ENCODE measurements around the gene NUP107.
A peak's percentile ranks its signal among the peaks of the same experiment; 100 is the strongest.

Gene NUP107

DNA sequence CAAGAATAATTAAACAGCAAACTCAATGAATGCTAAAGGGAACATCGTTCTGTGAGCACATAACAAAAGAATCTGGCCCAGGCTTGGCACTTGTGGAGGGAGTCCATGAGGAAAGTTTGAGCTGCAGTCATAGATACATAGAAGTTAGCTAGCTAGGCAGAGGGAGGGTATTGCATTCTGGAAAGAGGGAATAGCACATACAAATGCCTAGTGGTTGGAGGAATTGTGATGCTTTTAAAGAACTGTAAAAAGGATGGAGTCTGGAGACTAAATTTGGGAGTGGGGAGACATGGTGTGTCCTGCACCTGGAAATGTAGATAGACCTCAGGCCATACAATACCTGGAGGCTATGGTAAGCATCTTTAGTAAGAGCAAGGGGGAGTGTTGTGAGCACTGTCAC is 83.2 kb downstream of the NUP107 start:
- ATAC-seq, result no peak
- TF ChIP-seq ZFP30 (CRISPR knock-in tag; IDR thresholded peaks at IDR 0.05) (no peak), ZNF8 (CRISPR knock-in tag; IDR thresholded peaks at IDR 0.05) (no peak)

GRCh38 chr12:68771223-68771925 is 84.6 kb downstream of the NUP107 start:
- no peak for TF ChIP-seq ZFP30 (CRISPR knock-in tag; IDR thresholded peaks at IDR 0.05)
- TF ChIP-seq, protein P1, sequence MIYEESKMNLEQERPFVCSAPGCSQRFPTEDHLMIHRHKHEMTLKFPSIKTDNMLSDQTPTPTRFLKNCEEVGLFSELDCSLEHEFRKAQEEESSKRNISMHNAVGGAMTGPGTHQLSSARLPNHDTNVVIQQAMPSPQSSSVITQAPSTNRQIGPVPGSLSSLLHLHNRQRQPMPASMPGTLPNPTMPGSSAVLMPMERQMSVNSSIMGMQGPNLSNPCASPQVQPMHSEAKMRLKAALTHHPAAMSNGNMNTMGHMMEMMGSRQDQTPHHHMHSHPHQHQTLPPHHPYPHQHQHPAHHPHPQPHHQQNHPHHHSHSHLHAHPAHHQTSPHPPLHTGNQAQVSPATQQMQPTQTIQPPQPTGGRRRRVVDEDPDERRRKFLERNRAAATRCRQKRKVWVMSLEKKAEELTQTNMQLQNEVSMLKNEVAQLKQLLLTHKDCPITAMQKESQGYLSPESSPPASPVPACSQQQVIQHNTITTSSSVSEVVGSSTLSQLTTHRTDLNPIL (CRISPR knock-in tag; IDR thresholded peaks at IDR 0.05; ENCODE audit: low read depth), result no peak
- no peak for TF ChIP-seq GLIS3 (CRISPR knock-in tag; IDR thresholded peaks at IDR 0.05)
- TF ChIP-seq ZNF70 (CRISPR knock-in tag; IDR thresholded peaks at IDR 0.05), result no peak
- peak; percentile 68; the same call in 1 of the 2 replicates for TF ChIP-seq TCF4 (CRISPR knock-in tag; IDR thresholded peaks at IDR 0.05; ENCODE audit: borderline replicate concordance)
- TF ChIP-seq ZFP3 (CRISPR knock-in tag; IDR thresholded peaks at IDR 0.05), result peak; percentile 75
- no peak for ATAC-seq

DNA sequence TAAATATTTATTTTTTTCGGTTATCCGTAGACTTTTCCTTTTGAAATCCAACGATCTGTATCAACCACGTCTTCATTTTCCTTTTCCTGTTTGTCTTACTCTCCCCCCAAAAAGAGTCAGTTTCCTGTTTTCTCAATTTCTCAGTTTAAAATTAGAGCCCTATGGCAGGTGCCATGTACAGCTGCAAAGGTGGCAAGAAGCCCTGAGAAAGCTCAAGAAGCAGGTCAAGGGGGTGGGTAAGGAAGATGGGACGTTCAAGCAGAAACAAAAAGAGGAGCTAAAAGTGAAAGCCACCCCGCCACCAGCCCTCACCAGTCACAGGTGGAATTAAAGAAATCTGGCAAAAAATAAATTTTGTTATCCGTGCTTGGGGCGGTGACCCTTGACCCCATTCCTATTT is 85.9 kb downstream of the NUP107 start:
- TF ChIP-seq TOX (CRISPR knock-in tag; IDR thresholded peaks at IDR 0.05; ENCODE audit: borderline replicate concordance) (no peak), ESRRG (CRISPR knock-in tag; IDR thresholded peaks at IDR 0.05) (no peak), RARB (CRISPR knock-in tag; IDR thresholded peaks at IDR 0.05) (no peak), ZNF70 (CRISPR knock-in tag; IDR thresholded peaks at IDR 0.05) (no peak), ARNTL (CRISPR knock-in tag; IDR thresholded peaks at IDR 0.05; ENCODE audit: borderline replicate concordance, low read depth) (no peak), BACH2 (CRISPR knock-in tag; IDR thresholded peaks at IDR 0.05; ENCODE audit: borderline replicate concordance) (no peak), PPARA (CRISPR knock-in tag; IDR thresholded peaks at IDR 0.05; ENCODE audit: borderline replicate concordance) (no peak), CSDC2 (CRISPR knock-in tag; IDR thresholded peaks at IDR 0.05) (no peak), ZFP3 (CRISPR knock-in tag; IDR thresholded peaks at IDR 0.05) (no peak)
- ATAC-seq, result no peak

- ATAC-seq, result no peak
- TF ChIP-seq BACH2 (CRISPR knock-in tag; IDR thresholded peaks at IDR 0.05; ENCODE audit: borderline replicate concordance) (no peak), ZFP3 (CRISPR knock-in tag; IDR thresholded peaks at IDR 0.05) (no peak), ZNF8 (CRISPR knock-in tag; IDR thresholded peaks at IDR 0.05) (no peak), RARB (CRISPR knock-in tag; IDR thresholded peaks at IDR 0.05) (no peak), ZNF565 (CRISPR knock-in tag; conservative IDR thresholded peaks at IDR 0.05; ENCODE audit: low read depth) (no peak), TSHZ2 (CRISPR knock-in tag; IDR thresholded peaks at IDR 0.05) (no peak), ZFP30 (CRISPR knock-in tag; IDR thresholded peaks at IDR 0.05) (no peak), SNAI2 (CRISPR knock-in tag; IDR thresholded peaks at IDR 0.05) (no peak), GLIS3 (CRISPR knock-in tag; IDR thresholded peaks at IDR 0.05) (no peak), ZC3H10 (CRISPR knock-in tag; IDR thresholded peaks at IDR 0.05) (no peak), ZNF70 (CRISPR knock-in tag; IDR thresholded peaks at IDR 0.05) (no peak), CSDC2 (CRISPR knock-in tag; IDR thresholded peaks at IDR 0.05) (no peak), ARNTL (CRISPR knock-in tag; IDR thresholded peaks at IDR 0.05; ENCODE audit: borderline replicate concordance, low read depth) (no peak), ISL1 (CRISPR knock-in tag; IDR thresholded peaks at IDR 0.05) (no peak), TCF4 (CRISPR knock-in tag; IDR thresholded peaks at IDR 0.05; ENCODE audit: borderline replicate concordance) (no peak), ESRRG (CRISPR knock-in tag; IDR thresholded peaks at IDR 0.05) (no peak), PPARA (CRISPR knock-in tag; IDR thresholded peaks at IDR 0.05; ENCODE audit: borderline replicate concordance) (no peak)
- TF ChIP-seq, protein P2, sequence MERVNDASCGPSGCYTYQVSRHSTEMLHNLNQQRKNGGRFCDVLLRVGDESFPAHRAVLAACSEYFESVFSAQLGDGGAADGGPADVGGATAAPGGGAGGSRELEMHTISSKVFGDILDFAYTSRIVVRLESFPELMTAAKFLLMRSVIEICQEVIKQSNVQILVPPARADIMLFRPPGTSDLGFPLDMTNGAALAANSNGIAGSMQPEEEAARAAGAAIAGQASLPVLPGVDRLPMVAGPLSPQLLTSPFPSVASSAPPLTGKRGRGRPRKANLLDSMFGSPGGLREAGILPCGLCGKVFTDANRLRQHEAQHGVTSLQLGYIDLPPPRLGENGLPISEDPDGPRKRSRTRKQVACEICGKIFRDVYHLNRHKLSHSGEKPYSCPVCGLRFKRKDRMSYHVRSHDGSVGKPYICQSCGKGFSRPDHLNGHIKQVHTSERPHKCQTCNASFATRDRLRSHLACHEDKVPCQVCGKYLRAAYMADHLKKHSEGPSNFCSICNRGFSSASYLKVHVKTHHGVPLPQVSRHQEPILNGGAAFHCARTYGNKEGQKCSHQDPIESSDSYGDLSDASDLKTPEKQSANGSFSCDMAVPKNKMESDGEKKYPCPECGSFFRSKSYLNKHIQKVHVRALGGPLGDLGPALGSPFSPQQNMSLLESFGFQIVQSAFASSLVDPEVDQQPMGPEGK (CRISPR knock-in tag; IDR thresholded peaks at IDR 0.05; ENCODE audit: borderline replicate concordance), result no peak
- TF ChIP-seq, protein P3, sequence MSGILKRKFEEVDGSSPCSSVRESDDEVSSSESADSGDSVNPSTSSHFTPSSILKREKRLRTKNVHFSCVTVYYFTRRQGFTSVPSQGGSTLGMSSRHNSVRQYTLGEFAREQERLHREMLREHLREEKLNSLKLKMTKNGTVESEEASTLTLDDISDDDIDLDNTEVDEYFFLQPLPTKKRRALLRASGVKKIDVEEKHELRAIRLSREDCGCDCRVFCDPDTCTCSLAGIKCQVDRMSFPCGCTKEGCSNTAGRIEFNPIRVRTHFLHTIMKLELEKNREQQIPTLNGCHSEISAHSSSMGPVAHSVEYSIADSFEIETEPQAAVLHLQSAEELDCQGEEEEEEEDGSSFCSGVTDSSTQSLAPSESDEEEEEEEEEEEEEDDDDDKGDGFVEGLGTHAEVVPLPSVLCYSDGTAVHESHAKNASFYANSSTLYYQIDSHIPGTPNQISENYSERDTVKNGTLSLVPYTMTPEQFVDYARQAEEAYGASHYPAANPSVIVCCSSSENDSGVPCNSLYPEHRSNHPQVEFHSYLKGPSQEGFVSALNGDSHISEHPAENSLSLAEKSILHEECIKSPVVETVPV (CRISPR knock-in tag; IDR thresholded peaks at IDR 0.05), result no peak
- TF ChIP-seq, protein P1 (CRISPR knock-in tag; IDR thresholded peaks at IDR 0.05; ENCODE audit: low read depth), result no peak
Observed at GRCh38 chr12:68773582-68773981, 86.8 kb downstream of the NUP107 start.
